Measurements from ENCODE around the gene ST7L. TPM values are rescaled to one million over a fixed set of nuclear protein-coding genes. Genes with fewer than 3 reads are reported as not detected.

ST7L gene
- total RNA-seq, 1 experiment from 2014 or later, result 17.5 TPM

GRCh38 chr1:112564081-112564480, 54.9 kb downstream of the ST7L start:
- no peaks in the 10 kb centered on the region for H3K4me1 ChIP-seq (ENCODE audit: insufficient read depth, low read length)
- H4K20me1 ChIP-seq (ENCODE audit: low read length), result no peaks in the 10 kb centered on the region
- CTCF ChIA-PET, result no interaction called here
- no peaks in the 10 kb centered on the region for H3F3A ChIP-seq (ENCODE audit: low read length, unreplicated experiment)
- DNase-seq (no peak), ATAC-seq (no peak)
- no peak overlapping the region for H3K4me3 ChIP-seq (ENCODE audit: low read length)
- intact Hi-C loops (cut with micrococcal nuclease), result no loop called here
- TF ChIP-seq CTCF (conservative IDR thresholded peaks at IDR 0.05; ENCODE audit: low read depth, low read length), result no peak
- no peak for TF ChIP-seq EZH2phosphoT487 (IDR thresholded peaks at IDR 0.05; ENCODE audit: borderline replicate concordance, low read length)
- no peaks in the 10 kb centered on the region for H3K79me2 ChIP-seq (ENCODE audit: low read length)
- peaks cover 3% of the 10 kb centered on the region for H3K36me3 ChIP-seq (ENCODE audit: low read depth, low read length)
- POLR2A ChIA-PET (ENCODE audit: unreplicated experiment), result no interaction called here
- no peaks in the 10 kb centered on the region for H3K9me2 ChIP-seq (replicated peaks; ENCODE audit: low read length)
- BruUV-seq (replicated peaks), result no TSS peak
- H3K4me2 ChIP-seq (ENCODE audit: low read length), result no peak overlapping the region
- H3K9ac ChIP-seq (ENCODE audit: low read length), result no peak overlapping the region
- H3K27ac ChIP-seq (ENCODE audit: low read length), result no peak overlapping the region
- H3K27me3 ChIP-seq (ENCODE audit: low read length), result no peaks in the 10 kb centered on the region
- H2AFZ ChIP-seq (ENCODE audit: low read length), result no peak overlapping the region
- H3K9me3 ChIP-seq (ENCODE audit: low read length), result no peaks in the 10 kb centered on the region

GRCh38 chr1:112563341-112563740, 55.6 kb downstream of the ST7L start:
- Histone ChIP-seq H3K4me1 (ENCODE audit: insufficient read depth, low read length) (no peaks in the 10 kb centered on the region), H3K4me2 (ENCODE audit: low read length) (no peak overlapping the region), H3K27ac (ENCODE audit: low read length) (no peak overlapping the region), H2AFZ (ENCODE audit: low read length) (no peak overlapping the region), H3K9ac (ENCODE audit: low read length) (no peak overlapping the region), H3K9me2 (replicated peaks; ENCODE audit: low read length) (no peaks in the 10 kb centered on the region), H3K4me3 (ENCODE audit: low read length) (no peak overlapping the region), H3K27me3 (ENCODE audit: low read length) (no peaks in the 10 kb centered on the region), H3F3A (ENCODE audit: low read length, unreplicated experiment) (no peaks in the 10 kb centered on the region), H3K79me2 (ENCODE audit: low read length) (no peaks in the 10 kb centered on the region), H3K36me3 (ENCODE audit: low read depth, low read length) (peaks cover 3% of the 10 kb centered on the region), H3K9me3 (ENCODE audit: low read length) (no peaks in the 10 kb centered on the region), H4K20me1 (ENCODE audit: low read length) (no peaks in the 10 kb centered on the region)
- TF ChIP-seq EZH2 (IDR thresholded peaks at IDR 0.05; ENCODE audit: low read length, unreplicated experiment) (no peak), CTCF (conservative IDR thresholded peaks at IDR 0.05; ENCODE audit: low read depth, low read length) (no peak)
- ChIA-PET CTCF (no interaction called here), POLR2A (ENCODE audit: unreplicated experiment) (interaction anchor here (0.6 kb wide), 1 partner anchor 141 kb away, joined by 4 read pairs; no protein-coding TSS in a partner anchor)
- no TSS peak for BruUV-seq (replicated peaks)
- DNase-seq (no peak), ATAC-seq (no peak)
- intact Hi-C loops (cut with micrococcal nuclease), result no loop called here

- Histone ChIP-seq H3K4me1 (ENCODE audit: insufficient read depth, low read length) (no peaks in the 10 kb centered on the region), H3K36me3 (ENCODE audit: low read depth, low read length) (no peaks in the 10 kb centered on the region), H3K79me2 (ENCODE audit: low read length) (no peaks in the 10 kb centered on the region), H3K9me2 (replicated peaks; ENCODE audit: low read length) (no peaks in the 10 kb centered on the region), H3K9ac (ENCODE audit: low read length) (no peak overlapping the region), H3K4me2 (ENCODE audit: low read length) (no peak overlapping the region), H3K4me3 (ENCODE audit: low read length) (no peak overlapping the region), H3K9me3 (ENCODE audit: low read length) (no peaks in the 10 kb centered on the region), H3K27ac (ENCODE audit: low read length) (no peak overlapping the region), H3F3A (ENCODE audit: low read length, unreplicated experiment) (no peaks in the 10 kb centered on the region), H2AFZ (ENCODE audit: low read length) (no peak overlapping the region), H3K27me3 (ENCODE audit: low read length) (no peaks in the 10 kb centered on the region), H4K20me1 (ENCODE audit: low read length) (no peaks in the 10 kb centered on the region)
- intact Hi-C loops (cut with micrococcal nuclease), result no loop called here
- ATAC-seq (no peak), DNase-seq (no peak)
- ChIA-PET CTCF (no interaction called here), POLR2A (ENCODE audit: unreplicated experiment) (no interaction called here)
- TF ChIP-seq CTCF (conservative IDR thresholded peaks at IDR 0.05; ENCODE audit: low read depth, low read length), result no peak
- TF ChIP-seq EZH2phosphoT487 (IDR thresholded peaks at IDR 0.05; ENCODE audit: borderline replicate concordance, low read length), result no peak
- no peak for TF ChIP-seq EZH2 (IDR thresholded peaks at IDR 0.05; ENCODE audit: low read length, unreplicated experiment)
- BruUV-seq (replicated peaks), result no TSS peak
Observed at GRCh38 chr1:112558634-112559033, 60.3 kb downstream of the ST7L start.

All from PC-3 (cell line).